Lung (tissue), 12 donors: ENCODE measurements around the gene OR5AN1. TPM values are rescaled to one million over a fixed set of nuclear protein-coding genes. Genes with fewer than 3 reads are reported as not detected.

Experiments used
- ATAC-seq: fragments of 200-7000 bp; cut with Tn5 transposase; one replicate; pipeline ENCODE4 v1.9.1; 2020; ENCODE audit warnings: moderate number of reproducible peaks; ENCODE audit not compliant: insufficient read depth, low FRiP score
- DNase-seq, 3 donors: peaks; one replicate each; pipeline ENCODE4 v3.0.0-alpha.2; 2013 to 2017
- H3K27ac ChIP-seq, 2 donors: one replicate each; pipeline ENCODE4 v1.5.1; 2013; ENCODE audit warnings: mild to moderate bottlenecking in 2 of 2, moderate library complexity in 2 of 2, control low read depth in 1 of 2, inconsistent platforms in 1 of 2, low read depth in 1 of 2, low read length in 1 of 2
- H3K27me3 ChIP-seq, 3 donors: one replicate each; pipeline ENCODE4 v1.5.1; 2013; ENCODE audit warnings: low read length in 2 of 3; ENCODE audit not compliant: control insufficient read depth in 3 of 3, insufficient read depth in 3 of 3
- H3K36me3 ChIP-seq, 4 donors: one replicate each; pipeline ENCODE4 v1.5.1; 2013; ENCODE audit warnings: low read length in 4 of 4, mild to moderate bottlenecking in 1 of 4, moderate library complexity in 1 of 4; ENCODE audit not compliant: control insufficient read depth in 4 of 4, insufficient read depth in 4 of 4
- H3K4me1 ChIP-seq, 5 donors: one replicate each; pipeline ENCODE4 v1.5.1; 2013; ENCODE audit warnings: low read length in 5 of 5, mild to moderate bottlenecking in 2 of 5, moderate library complexity in 1 of 5; ENCODE audit not compliant: control insufficient read depth in 5 of 5, insufficient read depth in 5 of 5
- H3K4me3 ChIP-seq: one replicate; pipeline ENCODE4 v1.5.1; 2013; ENCODE audit warnings: mild to moderate bottlenecking, control low read depth, moderate library complexity
- H3K9ac ChIP-seq, 2 donors: one replicate each; pipeline ENCODE4 v1.5.1; 2013; ENCODE audit warnings: low read length in 2 of 2, control low read depth in 1 of 2; ENCODE audit not compliant: insufficient read depth in 1 of 2
- H3K9me3 ChIP-seq, 4 donors: one replicate each; pipeline ENCODE4 v1.5.1; 2013; ENCODE audit warnings: low read length in 3 of 4, mild to moderate bottlenecking in 1 of 4, moderate library complexity in 1 of 4; ENCODE audit not compliant: control insufficient read depth in 4 of 4, insufficient read depth in 3 of 4
- WGBS, 2 donors: extraction: QIAGEN DNeasy Blood & Tissue Kit; methylation state at CpG; one replicate each; pipeline ENCODE4 v1.1.7; 2013; 5-methylcytosine and 5-hydroxymethylcytosine counted together
- polyA plus RNA-seq, 2 donors: library from polyadenylated mRNA; stranded (reverse); fragments of 200-250 nt; gene quantifications; one replicate each; pipeline ENCODE4 v1.2.1, GENCODE V29; 2013
- total RNA-seq, 2 donors: library from RNA; depleted of rRNA in 1 of 2; stranded (reverse); fragments of >200 nt in 1 of 2; gene quantifications; one replicate each; pipeline ENCODE4 v1.2.1, GENCODE V29; 2014 to 2021
- TF ChIP-seq, protein P1 (sequence below): IDR thresholded peaks from 2 replicates; pipeline ENCODE4 v1.5.1; 2012; ENCODE audit warnings: mild to moderate bottlenecking; ENCODE audit errors: control extremely low read depth, extremely low read depth
- donor health status: control.
- donor health status: control.
- donor health status: Bipolar disorder and iron deficiency.
- donor health status: healthy.
- donor health status: DM: yes; HTN: yes; CAD: no.

Gene OR5AN1
- total and polyA plus RNA-seq, 4 donors = 0.03 TPM; not detected in 3

DNA sequence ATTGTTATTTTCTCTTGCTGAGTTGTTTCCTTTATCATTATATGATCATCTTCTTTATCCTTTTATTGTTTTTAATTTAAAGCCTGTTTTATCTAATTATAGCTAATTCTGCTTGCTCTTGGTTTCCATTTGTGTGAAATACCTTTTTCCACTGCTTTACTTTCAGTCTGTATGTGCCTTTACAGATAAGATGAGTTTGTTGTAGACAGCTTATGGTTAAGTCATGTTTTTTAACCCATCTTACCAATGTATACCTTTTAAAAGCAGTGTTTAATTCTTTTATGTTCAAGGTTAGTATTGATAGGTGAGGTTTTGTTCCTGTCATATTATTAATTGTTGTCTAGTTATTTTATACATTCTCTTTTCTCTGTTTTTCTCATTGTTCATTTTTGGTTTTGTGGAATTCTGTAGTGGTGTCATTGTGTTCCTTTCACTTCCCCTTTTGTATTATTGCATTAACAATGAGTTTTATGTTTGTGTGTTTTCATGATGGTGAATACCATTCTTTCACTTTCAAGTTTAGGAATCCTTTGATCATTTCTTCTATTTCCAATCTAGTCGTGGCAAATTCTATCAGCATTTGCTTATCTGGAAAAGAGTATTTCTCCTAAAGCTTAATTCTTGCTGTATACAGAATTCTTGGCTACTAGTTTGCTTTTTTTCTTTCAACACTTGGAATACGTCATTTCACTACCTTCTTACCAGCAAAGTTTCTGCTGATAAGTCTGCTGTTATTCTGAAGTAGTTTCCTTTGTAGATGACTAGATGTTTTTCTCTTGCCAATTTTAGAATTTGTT, 21.8 kb downstream of the OR5AN1 start:
- 45 to 72% methylated on average over 2 of the region's 2 CpGs for WGBS, 2 donors
- TF ChIP-seq, protein P1, sequence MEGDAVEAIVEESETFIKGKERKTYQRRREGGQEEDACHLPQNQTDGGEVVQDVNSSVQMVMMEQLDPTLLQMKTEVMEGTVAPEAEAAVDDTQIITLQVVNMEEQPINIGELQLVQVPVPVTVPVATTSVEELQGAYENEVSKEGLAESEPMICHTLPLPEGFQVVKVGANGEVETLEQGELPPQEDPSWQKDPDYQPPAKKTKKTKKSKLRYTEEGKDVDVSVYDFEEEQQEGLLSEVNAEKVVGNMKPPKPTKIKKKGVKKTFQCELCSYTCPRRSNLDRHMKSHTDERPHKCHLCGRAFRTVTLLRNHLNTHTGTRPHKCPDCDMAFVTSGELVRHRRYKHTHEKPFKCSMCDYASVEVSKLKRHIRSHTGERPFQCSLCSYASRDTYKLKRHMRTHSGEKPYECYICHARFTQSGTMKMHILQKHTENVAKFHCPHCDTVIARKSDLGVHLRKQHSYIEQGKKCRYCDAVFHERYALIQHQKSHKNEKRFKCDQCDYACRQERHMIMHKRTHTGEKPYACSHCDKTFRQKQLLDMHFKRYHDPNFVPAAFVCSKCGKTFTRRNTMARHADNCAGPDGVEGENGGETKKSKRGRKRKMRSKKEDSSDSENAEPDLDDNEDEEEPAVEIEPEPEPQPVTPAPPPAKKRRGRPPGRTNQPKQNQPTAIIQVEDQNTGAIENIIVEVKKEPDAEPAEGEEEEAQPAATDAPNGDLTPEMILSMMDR = no peak
- no peaks in the 10 kb centered on the region for H3K36me3 ChIP-seq
- H3K4me1 ChIP-seq = no peaks in the 10 kb centered on the region
- DNase-seq = no peak
- H3K27me3 ChIP-seq = no peaks in the 10 kb centered on the region
- no peak overlapping the region for H3K4me3 ChIP-seq
- no peak overlapping the region for H3K9ac ChIP-seq
- no peaks in the 10 kb centered on the region for H3K9me3 ChIP-seq
- ATAC-seq = no peak
- H3K27ac ChIP-seq = no peak overlapping the region

DNA sequence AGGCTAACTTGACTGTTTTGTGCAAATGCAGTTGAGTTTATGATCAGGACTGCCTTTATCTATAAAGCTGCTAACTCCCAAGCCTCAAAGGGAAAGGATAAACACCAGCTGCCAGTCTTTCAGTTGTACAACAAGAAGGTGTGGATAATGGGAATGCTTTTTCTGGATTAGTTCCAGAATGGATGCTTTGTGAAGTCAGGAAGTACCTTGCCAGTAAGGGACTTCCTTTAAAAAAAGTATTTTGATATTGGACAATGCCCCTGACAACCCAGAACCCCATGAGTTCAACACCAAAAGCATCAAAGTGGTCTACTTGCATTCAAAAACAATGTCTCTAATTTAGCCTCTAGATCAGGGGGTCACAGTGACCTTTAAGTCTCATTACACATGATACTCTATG, 35.5 kb downstream of the OR5AN1 start:
- Histone ChIP-seq H3K4me1 (no peaks in the 10 kb centered on the region), H3K9ac (no peak overlapping the region), H3K4me3 (no peak overlapping the region), H3K9me3 (no peaks in the 10 kb centered on the region), H3K36me3 (no peaks in the 10 kb centered on the region), H3K27ac (no peak overlapping the region), H3K27me3 (no peaks in the 10 kb centered on the region)
- TF ChIP-seq, protein P1 = no peak
- ATAC-seq (no peak), DNase-seq (peak in 2 of 3 donors; percentile 1 to 2)

DNA sequence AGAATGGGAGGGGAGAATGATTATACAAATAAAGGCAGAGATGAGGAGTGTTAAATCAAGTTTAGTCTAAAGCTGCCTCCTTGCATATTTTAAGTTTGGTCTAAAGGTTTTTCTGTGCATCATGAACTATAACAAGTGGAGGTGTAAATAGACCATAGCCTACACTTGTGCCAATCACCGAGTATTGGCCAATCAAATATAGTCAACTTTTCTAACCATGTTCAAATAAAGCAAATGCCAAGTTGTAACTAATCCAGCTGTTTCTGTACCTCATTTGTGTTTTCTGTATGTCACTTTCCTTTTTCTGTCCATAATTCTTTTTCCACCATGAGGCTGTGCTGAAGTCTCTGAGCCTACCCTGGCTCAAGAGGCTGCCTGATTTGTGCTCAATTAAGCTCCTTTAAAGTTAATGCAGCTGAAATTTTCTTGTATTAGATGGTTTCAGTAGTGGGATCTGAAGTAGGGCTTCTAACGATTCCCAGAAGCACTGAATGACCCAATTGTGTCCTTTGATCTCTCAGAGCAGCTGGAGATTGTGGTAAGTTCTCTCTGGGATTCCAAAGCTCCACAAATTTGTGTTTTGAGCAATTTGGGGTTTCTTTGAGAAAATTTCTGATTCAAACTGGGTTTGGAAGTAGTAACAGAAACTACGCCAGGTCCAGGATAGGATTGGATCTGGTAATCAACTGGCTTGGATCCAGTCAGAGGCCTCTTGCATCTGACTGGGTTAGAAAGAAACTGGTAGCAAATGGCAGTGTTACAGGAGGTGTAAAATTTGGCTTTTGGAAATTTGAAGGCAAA, 42.0 kb downstream of the OR5AN1 start:
- Histone ChIP-seq H3K9ac (no peak overlapping the region), H3K27ac (no peak overlapping the region), H3K4me1 (no peaks in the 10 kb centered on the region), H3K36me3 (no peaks in the 10 kb centered on the region), H3K27me3 (no peaks in the 10 kb centered on the region), H3K4me3 (no peak overlapping the region), H3K9me3 (peaks cover 0 to 3% (median under 1%) of the 10 kb centered on the region in 4 donors)
- TF ChIP-seq, protein P1 = no peak
- WGBS, 2 donors = 80 to 86% methylated on average over 3 of the region's 3 CpGs
- DNase-seq (no peak), ATAC-seq (no peak)
